ENCODE data around the gene MAML2. TPM values are rescaled to one million over a fixed set of nuclear protein-coding genes. Genes with fewer than 3 reads are reported as not detected.

The MAML2 gene
- total and polyA plus RNA-seq, 2 experiments from 2014 or later, result 2.0 to 7.1 TPM

GRCh38 chr11:96006037-96006436, 337.0 kb downstream of the MAML2 start:
- ATAC-seq (no peak), DNase-seq (ENCODE audit: low spot score) (no peak)
- Histone ChIP-seq H3K27ac (ENCODE audit: low read depth) (no peak overlapping the region), H3F3A (replicated peaks; ENCODE audit: low read depth) (no peaks in the 10 kb centered on the region), H3K4me3 (no peak overlapping the region), H3K4me1 (ENCODE audit: insufficient read depth) (peaks cover 14% of the 10 kb centered on the region), H3K9me2 (ENCODE audit: insufficient read depth) (0 out of 2 replicates have a peak, but pooled peaks cover 5% of the 10 kb centered on the region), H3K79me2 (replicated peaks; ENCODE audit: insufficient read depth) (no peaks in the 10 kb centered on the region), H2AFZ (no peak overlapping the region), H4K20me1 (replicated peaks; ENCODE audit: insufficient read depth) (no peaks in the 10 kb centered on the region), H3K4me2 (no peak overlapping the region), H3K27me3 (ENCODE audit: insufficient read depth) (no peaks in the 10 kb centered on the region), H3K36me3 (ENCODE audit: insufficient read depth) (no peaks in the 10 kb centered on the region)
- H3K36me3 Mint-ChIP-seq (ENCODE audit: low read depth), result no peaks in the 10 kb centered on the region
- no peaks in the 10 kb centered on the region; the same call in 2 of the 3 replicates for H3K9me3 Mint-ChIP-seq
- peaks cover 15% of the 10 kb centered on the region; the same call in 2 of the 3 replicates for H3K4me1 Mint-ChIP-seq
- TF ChIP-seq EZH2 (IDR thresholded peaks at IDR 0.05; ENCODE audit: low read depth, unreplicated experiment), result no peak
- no peak for TF ChIP-seq CREB1 (CRISPR knock-in tag; IDR thresholded peaks at IDR 0.05; ENCODE audit: low read depth)
- no peak for TF ChIP-seq POLR2AphosphoS5 (IDR thresholded peaks at IDR 0.05; ENCODE audit: low read depth)
- no peak for TF ChIP-seq CTCF (conservative IDR thresholded peaks at IDR 0.05; ENCODE audit: low read depth in 2 of 2)
- no peaks in the 10 kb centered on the region for H3K27me3 Mint-ChIP-seq (ENCODE audit: insufficient read depth, low read depth, poor library complexity)
- no peak overlapping the region for H3K27ac Mint-ChIP-seq
- no peak overlapping the region for H3K4me3 Mint-ChIP-seq

- H3K27me3 Mint-ChIP-seq (ENCODE audit: insufficient read depth, low read depth, poor library complexity), result no peaks in the 10 kb centered on the region
- DNase-seq (ENCODE audit: low spot score) (no peak), ATAC-seq (no peak)
- no peaks in the 10 kb centered on the region for H4K20me1 ChIP-seq (replicated peaks; ENCODE audit: insufficient read depth)
- no peaks in the 10 kb centered on the region for H3F3A ChIP-seq (replicated peaks; ENCODE audit: low read depth)
- H3K9me2 ChIP-seq (ENCODE audit: insufficient read depth), result 0 out of 2 replicates have a peak, but pooled peaks cover 5% of the 10 kb centered on the region
- H3K27ac ChIP-seq (ENCODE audit: low read depth), result no peak overlapping the region
- H3K4me1 ChIP-seq (ENCODE audit: insufficient read depth), result peaks cover 16% of the 10 kb centered on the region
- H3K36me3 ChIP-seq (ENCODE audit: insufficient read depth), result no peaks in the 10 kb centered on the region
- no peaks in the 10 kb centered on the region; the same call in 2 of the 3 replicates for H3K9me3 Mint-ChIP-seq
- no peak overlapping the region for H3K4me2 ChIP-seq
- H3K36me3 Mint-ChIP-seq (ENCODE audit: low read depth), result no peaks in the 10 kb centered on the region
- no peak overlapping the region for H3K4me3 Mint-ChIP-seq
- no peaks in the 10 kb centered on the region for H3K79me2 ChIP-seq (replicated peaks; ENCODE audit: insufficient read depth)
- no peak overlapping the region for H2AFZ ChIP-seq
- H3K27me3 ChIP-seq (ENCODE audit: insufficient read depth), result no peaks in the 10 kb centered on the region
- H3K4me3 ChIP-seq, result no peak overlapping the region
- no peak for TF ChIP-seq EZH2 (IDR thresholded peaks at IDR 0.05; ENCODE audit: low read depth, unreplicated experiment)
- no peak for TF ChIP-seq STAT1 (IDR thresholded peaks at IDR 0.05; ENCODE audit: unreplicated experiment)
- no peak for TF ChIP-seq NANOG (IDR thresholded peaks at IDR 0.05; ENCODE audit: borderline replicate concordance)
- TF ChIP-seq CREB1 (CRISPR knock-in tag; IDR thresholded peaks at IDR 0.05; ENCODE audit: low read depth), result no peak
- TF ChIP-seq ZNF462 (CRISPR knock-in tag; IDR thresholded peaks at IDR 0.05), result no peak
- TF ChIP-seq EZH2phosphoT487 (IDR thresholded peaks at IDR 0.05; ENCODE audit: unreplicated experiment), result no peak
- no peak for TF ChIP-seq JUNB (IDR thresholded peaks at IDR 0.05; ENCODE audit: unreplicated experiment)
- no peak for TF ChIP-seq POLR2AphosphoS5 (IDR thresholded peaks at IDR 0.05; ENCODE audit: low read depth)
- no peak for TF ChIP-seq ZNF114 (CRISPR knock-in tag; IDR thresholded peaks at IDR 0.05)
- no peak overlapping the region for H3K27ac Mint-ChIP-seq
- peaks cover 19% of the 10 kb centered on the region; the same call in 2 of the 3 replicates for H3K4me1 Mint-ChIP-seq
These were observed 338.1 kb downstream of the MAML2 start for GRCh38 chr11:96004862-96005261.

All from GM23338 (cell line).